Bone marrow (tissue), 2 donors: Measurements from ENCODE around the gene RCL1.
"Not testable (repeated sequence)": the region's sequence is repeated elsewhere in the genome, so short reads cannot be mapped to it uniquely, and the experiment has no call there.

Experiments
- DNase-seq, 2 donors: peaks; one replicate each; lab custom pipeline; 2025; lab: John Stamatoyannopoulos, UW

The RCL1 gene

DNA sequence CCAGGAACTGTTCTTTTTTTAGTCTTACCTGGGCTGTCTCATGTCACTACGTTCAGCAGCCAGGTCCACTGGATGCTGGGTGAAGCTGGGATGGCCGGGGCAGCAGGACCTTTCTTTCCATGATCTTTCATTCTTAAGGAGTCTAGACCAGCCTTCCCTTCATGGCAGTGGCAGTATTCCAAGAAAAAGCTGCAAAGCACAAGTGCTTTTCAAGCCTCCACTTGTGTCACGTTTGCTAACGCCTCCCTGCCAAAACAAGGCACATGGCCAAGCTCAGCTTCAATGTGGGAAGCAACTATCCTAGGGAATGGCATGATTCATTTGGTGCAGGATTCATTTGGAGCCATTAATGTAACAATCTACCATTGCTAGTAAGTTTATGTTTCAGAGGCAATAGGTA, 94.8 kb downstream of the RCL1 start:
- no peak for DNase-seq

DNA sequence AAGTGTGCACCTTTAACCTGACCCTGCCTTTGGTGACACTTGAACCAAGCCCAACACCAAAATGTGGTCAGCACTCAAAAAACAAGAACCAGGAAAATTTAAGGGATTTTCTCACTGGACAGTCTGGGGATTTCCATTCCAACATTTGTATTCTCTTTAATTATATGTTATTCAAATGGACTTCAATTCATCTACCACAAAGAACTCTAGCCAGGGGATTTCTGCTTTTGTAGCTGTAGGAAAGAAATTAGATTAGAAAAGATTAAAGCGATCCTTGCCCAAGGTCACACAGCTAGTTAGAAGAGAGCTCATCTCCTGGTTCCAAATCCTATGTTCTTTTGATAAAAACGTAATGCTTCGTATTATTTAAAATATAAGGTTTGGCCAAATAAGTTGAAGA, 97.5 kb downstream of the RCL1 start:
- no peak for DNase-seq

- no peak for DNase-seq
These were observed 98.2 kb downstream of the RCL1 start for GRCh38 chr9:4890929-4891328.

DNA sequence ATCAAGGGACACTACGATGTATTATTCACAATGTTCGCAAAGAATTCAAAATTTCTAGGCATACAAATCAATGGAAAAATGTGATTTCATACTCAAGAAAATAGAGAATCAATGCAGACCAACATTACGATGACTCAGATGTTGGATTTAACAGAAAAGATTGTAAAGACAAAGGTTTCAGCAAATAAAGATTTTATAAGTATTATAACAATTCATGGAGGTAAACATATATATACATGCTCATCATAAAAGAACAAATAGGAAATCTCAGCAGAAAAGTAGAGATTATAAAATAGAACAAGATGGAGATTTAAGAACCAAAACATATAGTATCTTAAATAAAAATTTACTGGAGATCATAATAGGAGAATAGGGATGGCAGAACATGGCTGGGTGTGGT, 98.9 kb downstream of the RCL1 start:
- no peak for DNase-seq

- DNase-seq: no peak
These were observed 99.9 kb downstream of the RCL1 start for GRCh38 chr9:4892501-4893194.

DNA sequence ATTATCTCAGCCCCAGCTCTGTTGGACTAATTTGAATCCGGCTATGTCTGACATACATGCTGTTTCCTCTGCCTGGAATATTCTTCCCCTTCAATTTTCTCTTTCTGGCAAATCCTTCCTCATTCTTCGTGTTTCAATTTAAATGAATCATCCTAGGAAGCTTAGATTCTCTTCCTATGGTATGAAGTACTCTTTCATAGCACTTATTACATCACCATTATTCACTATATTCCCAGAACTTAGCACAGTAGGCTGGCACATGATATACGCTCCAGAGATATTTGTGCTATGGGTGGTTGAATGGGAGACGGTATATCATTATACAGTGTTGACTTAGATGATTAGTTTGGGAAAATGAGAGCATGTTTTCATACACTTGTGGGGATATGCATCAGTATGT, 101.3 kb downstream of the RCL1 start:
- DNase-seq: no peak

GRCh38 chr9:4899853-4900252, 107.1 kb downstream of the RCL1 start:
- DNase-seq: not testable (repeated sequence)

DNA sequence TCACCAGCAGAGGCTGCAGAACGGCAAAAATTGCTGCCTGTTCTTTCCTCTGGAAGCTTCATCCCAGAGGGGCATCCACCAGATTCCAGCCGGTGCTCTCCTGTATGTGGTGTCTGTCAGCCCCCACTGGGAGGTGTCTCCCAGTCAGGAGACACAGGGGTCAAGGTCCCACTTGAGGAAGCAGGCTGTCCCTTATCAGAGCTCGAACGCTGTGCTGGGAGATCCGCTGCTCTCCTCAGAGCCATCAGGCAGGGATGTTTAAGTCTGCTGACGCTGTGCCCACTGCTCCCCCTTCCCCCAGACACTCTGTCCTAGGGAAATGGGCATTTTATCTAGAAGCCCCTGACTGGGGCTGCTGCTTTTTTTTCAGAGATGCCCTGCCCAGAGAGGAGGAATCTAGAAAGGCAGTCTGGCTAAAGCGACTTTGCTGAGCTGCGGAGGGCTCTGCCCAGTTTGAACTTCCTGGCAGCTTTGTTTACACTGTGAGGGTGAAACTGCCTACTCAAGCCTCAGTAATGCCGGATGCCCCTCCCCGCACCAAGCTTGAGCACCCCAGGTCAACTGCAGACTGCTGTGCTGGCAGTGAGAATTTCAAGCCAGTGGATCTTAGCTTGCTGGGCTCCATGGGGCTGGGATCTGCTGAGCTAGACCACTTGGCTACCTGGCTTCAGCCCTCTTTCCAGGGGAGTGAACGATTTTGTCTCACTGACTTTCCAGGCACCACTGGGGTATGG, 108.8 kb downstream of the RCL1 start:
- DNase-seq: not testable (repeated sequence)

- no peak for DNase-seq
These were observed 109.4 kb downstream of the RCL1 start for GRCh38 chr9:4902135-4902475.

- DNase-seq: no peak
These were observed 111.8 kb downstream of the RCL1 start for GRCh38 chr9:4904322-4905134.

- DNase-seq: no peak
These were observed 112.4 kb downstream of the RCL1 start for GRCh38 chr9:4905135-4905490.
